IMR-90 (cell line): ENCODE results near the gene CENPF. TPM values are rescaled to one million over a fixed set of nuclear protein-coding genes. Genes with fewer than 3 reads are reported as not detected.

ENCODE experiments used
- ATAC-seq: fragments of 200-7000 bp; cut with Tn5 transposase; 2 replicates; pipeline ENCODE4 v1.9.1; 2020; ENCODE audit warnings: low read depth, mild to moderate bottlenecking, moderate library complexity
- BruUV-seq: library from RNA; stranded (reverse); fragments of 400-500 nt; replicated peaks from 2 replicates; lab custom pipeline; 2021; lab: Mats Ljungman, UMichigan
- CTCF ChIA-PET: fragments of 300-600 bp; formaldehyde crosslinking; extraction: SDS; loops from one replicate; lab custom pipeline; 2021; ENCODE audit warnings: antibody characterized with exemption; lab: Yijun Ruan, JAX
- POLR2A ChIA-PET: fragments of 300-600 bp; sonication (Branson Sonifier 250); formaldehyde crosslinking; loops from one replicate; lab custom pipeline; 2022; ENCODE audit warnings: antibody characterized with exemption; ENCODE audit not compliant: unreplicated experiment; lab: Charles Lee
- DNase-seq: peaks from one replicate; pipeline ENCODE4 v3.0.0; 2013
- H2AFZ ChIP-seq: replicated peaks from 2 replicates; pipeline ENCODE3; 2013; ENCODE audit warnings: low read length, mild to moderate bottlenecking; ENCODE audit not compliant: poor library complexity
- H2AK5ac ChIP-seq: 2 replicates; pipeline ENCODE4 v1.6.1; 2013; ENCODE audit warnings: low read depth, low read length, inconsistent platforms
- H2AK9ac ChIP-seq: replicated peaks from 2 replicates; pipeline ENCODE3; 2013; ENCODE audit warnings: mild to moderate bottlenecking, low read depth, low read length, moderate library complexity; ENCODE audit not compliant: poor library complexity
- H2BK120ac ChIP-seq: 2 replicates; pipeline ENCODE4 v1.6.1; 2013; ENCODE audit warnings: low read depth, low read length, inconsistent platforms
- H2BK15ac ChIP-seq: 3 replicates; pipeline ENCODE4 v1.6.1; 2013; ENCODE audit warnings: low read depth, low read length, inconsistent platforms
- H2BK20ac ChIP-seq: 2 replicates; pipeline ENCODE4 v1.6.1; 2013; ENCODE audit warnings: low read depth, mild to moderate bottlenecking, inconsistent platforms, low read length, moderate library complexity
- H2BK5ac ChIP-seq: 2 replicates; pipeline ENCODE4 v1.6.1; 2013; ENCODE audit warnings: mild to moderate bottlenecking, low read depth, low read length, inconsistent platforms; ENCODE audit not compliant: poor library complexity, severe bottlenecking
- H3K14ac ChIP-seq: replicated peaks from 2 replicates; pipeline ENCODE4 v1.6.1; 2013; ENCODE audit warnings: low read depth, low read length, inconsistent platforms
- H3K18ac ChIP-seq: 2 replicates; pipeline ENCODE4 v1.6.1; 2013; ENCODE audit warnings: low read depth, low read length, control low read depth
- H3K23ac ChIP-seq: 2 replicates; pipeline ENCODE4 v1.6.1; 2013; ENCODE audit warnings: low read depth, low read length, inconsistent platforms
- H3K27ac ChIP-seq: 2 replicates; pipeline ENCODE4 v1.5.1; 2013; ENCODE audit warnings: mild to moderate bottlenecking, control low read depth, low read length; ENCODE audit not compliant: insufficient read depth
- H3K27me3 ChIP-seq: 2 replicates; pipeline ENCODE4 v1.6.1; 2013; ENCODE audit warnings: low read length; ENCODE audit not compliant: control insufficient read depth, insufficient read depth
- H3K36me3 ChIP-seq: 2 replicates; pipeline ENCODE4 v1.6.1; 2013; ENCODE audit warnings: low read length, mixed read lengths; ENCODE audit not compliant: control insufficient read depth, insufficient read depth
- H3K4ac ChIP-seq: 2 replicates; pipeline ENCODE4 v1.6.1; 2013; ENCODE audit warnings: low read depth, low read length, inconsistent platforms
- H3K4me1 ChIP-seq: 2 replicates; pipeline ENCODE4 v1.6.1; 2013; ENCODE audit warnings: low read length, mixed read lengths; ENCODE audit not compliant: control insufficient read depth, insufficient read depth
- H3K4me2 ChIP-seq: 2 replicates; pipeline ENCODE4 v1.6.1; 2013; ENCODE audit warnings: low read depth, mild to moderate bottlenecking, control low read depth, low read length, moderate library complexity
- H3K4me3 ChIP-seq: 2 replicates; pipeline ENCODE4 v1.5.1; 2013; ENCODE audit warnings: low read depth, mild to moderate bottlenecking, control low read depth, low read length, moderate library complexity; ENCODE audit not compliant: insufficient read depth
- H3K56ac ChIP-seq: 2 replicates; pipeline ENCODE4 v1.6.1; 2013; ENCODE audit warnings: low read length, inconsistent platforms; ENCODE audit not compliant: insufficient read depth; ENCODE audit errors: extremely low read depth
- H3K79me1 ChIP-seq, 2 experiments: 2 replicates each; pipeline ENCODE4 v1.6.1; 2013; ENCODE audit warnings: low read length in 2 of 2, inconsistent platforms in 1 of 2, low read depth in 1 of 2
- H3K9ac ChIP-seq: 2 replicates; pipeline ENCODE4 v1.6.1; 2013; ENCODE audit warnings: low read depth, low read length, control low read depth
- H3K9me1 ChIP-seq: 2 replicates; pipeline ENCODE4 v1.6.1; 2013; ENCODE audit warnings: low read length, inconsistent platforms; ENCODE audit not compliant: insufficient read depth
- H3K9me3 ChIP-seq: 2 replicates; pipeline ENCODE4 v1.6.1; 2013; ENCODE audit warnings: low read length; ENCODE audit not compliant: control insufficient read depth, insufficient read depth
- H4K20me1 ChIP-seq: 2 replicates; pipeline ENCODE4 v1.6.1; 2013; ENCODE audit warnings: low read length, inconsistent platforms; ENCODE audit not compliant: insufficient read depth
- H4K5ac ChIP-seq: 2 replicates; pipeline ENCODE4 v1.6.1; 2013; ENCODE audit warnings: mild to moderate bottlenecking, low read depth, low read length, control low read depth
- H4K8ac ChIP-seq, 2 experiments: 2 replicates each; pipeline ENCODE4 v1.6.1; 2013; ENCODE audit warnings: low read depth in 2 of 2, low read length in 2 of 2, control low read depth in 1 of 2, inconsistent platforms in 1 of 2
- H4K91ac ChIP-seq: 2 replicates; pipeline ENCODE4 v1.6.1; 2013; ENCODE audit warnings: low read depth, low read length, inconsistent platforms; ENCODE audit not compliant: insufficient read depth
- BHLHE40 ChIP-seq: fragments of 150-350 bp; IDR thresholded peaks from 2 replicates; pipeline ENCODE4 v1.6.1; 2016; ENCODE audit warnings: mild to moderate bottlenecking, low read depth, low read length
- MAFK ChIP-seq: IDR thresholded peaks from 2 replicates; pipeline ENCODE4 v1.6.1; 2012; ENCODE audit warnings: low read depth, low read length, improper control_type of control experiment
- MXI1 ChIP-seq: IDR thresholded peaks from 2 replicates; pipeline ENCODE4 v1.6.1; 2012; ENCODE audit warnings: low read depth, mild to moderate bottlenecking, low read length, moderate library complexity, borderline replicate concordance
- NFE2L2 ChIP-seq: fragments of 150-350 bp; IDR thresholded peaks from 2 replicates; pipeline ENCODE4 v1.6.1; 2016; ENCODE audit warnings: low read depth, mild to moderate bottlenecking, low read length
- WGBS, 2 experiments: methylation state at CpG; one replicate each; pipeline versions ENCODE4 v1.1.5 to v1.1.7; 2013; ENCODE audit warnings: missing lambda C conversion rate in 2 of 2; ENCODE audit not compliant: insufficient read length in 1 of 2; ENCODE audit errors: extremely low coverage in 2 of 2; 5-methylcytosine and 5-hydroxymethylcytosine counted together
- dilution Hi-C: fragments of 300-500 bp; cut with HindIII; formaldehyde crosslinking; loops from one replicate; pipeline ENCODE4 v1.14.3; 2018; ENCODE audit warnings: low sequenced_read_pairs; ENCODE audit not compliant: unreplicated experiment
- in situ Hi-C: fragments of 300-500 bp; cut with MboI; formaldehyde crosslinking; loops from 3 replicates; pipeline ENCODE4 v1.14.3; 2019; ENCODE audit warnings: low sequenced_read_pairs, inconsistent platforms, mixed read lengths
- intact Hi-C: fragments of 100-400 bp; cut with micrococcal nuclease; formaldehyde crosslinking; loops from 2 replicates; pipeline ENCODE4 v1.10.0; 2022
- polyA plus RNA-seq, 3 experiments: library from polyadenylated mRNA; depleted of rRNA; stranded (reverse); fragments of >200 nt; gene quantifications; 2 replicates each; pipeline ENCODE4 v1.2.3, GENCODE V29; 2012; ENCODE audit warnings: low replicate concordance in 1 of 3
- total RNA-seq: library from RNA; depleted of rRNA; stranded (reverse); fragments of >200 nt; gene quantifications from 2 replicates; pipeline ENCODE4 v1.2.3, GENCODE V29; 2012

Gene CENPF
- total and polyA plus RNA-seq, 2 of the 4 experiments (the other 2 are of a cell fraction), result 20.9 to 51.8 TPM

GRCh38 chr1:214709241-214709640 is 106.2 kb downstream of the CENPF start:
- CTCF ChIA-PET, result interaction anchor here (0.7 to 1.3 kb wide), 4 partner anchors 11 to 507 kb away, joined by 3 to 4 read pairs (median 3); no protein-coding TSS in a partner anchor
- dilution Hi-C loops (no loop called here), intact Hi-C loops (no loop called here), in situ Hi-C loops (no loop called here)
- H2AK9ac ChIP-seq, result no peak overlapping the region
- no peak overlapping the region for H3K9ac ChIP-seq
- H3K79me1 ChIP-seq, result no peaks in the 10 kb centered on the region
- H3K4me1 ChIP-seq, result peaks cover 4% of the 10 kb centered on the region; the same call in 1 of the 2 replicates
- H3K9me1 ChIP-seq, result no peaks in the 10 kb centered on the region
- H4K5ac ChIP-seq, result no peak overlapping the region
- no peak overlapping the region for H3K18ac ChIP-seq
- H3K4me2 ChIP-seq, result no peak overlapping the region
- no peak overlapping the region for H2AFZ ChIP-seq
- DNase-seq, result peak; percentile 65
- peak overlapping the region; percentile 19; the same call in 1 of the 2 replicates for H3K4ac ChIP-seq
- POLR2A ChIA-PET, result no interaction called here
- no peaks in the 10 kb centered on the region for H3K36me3 ChIP-seq
- WGBS, 2 experiments, result no CpG with 5 or more reads among the region's 5 CpGs
- no TSS peak for BruUV-seq
- H2BK20ac ChIP-seq, result no peak overlapping the region
- TF ChIP-seq BHLHE40 (0 out of 2 replicates have a peak, but pooled peaks have one; percentile 24), MAFK (no peak), NFE2L2 (no peak), MXI1 (no peak)
- no peak overlapping the region for H3K14ac ChIP-seq
- no peak overlapping the region for H2AK5ac ChIP-seq
- no peak overlapping the region for H2BK15ac ChIP-seq
- ATAC-seq, result peak; percentile 60
- H3K27me3 ChIP-seq, result no peaks in the 10 kb centered on the region
- no peak overlapping the region; the same call in 1 of the 2 replicates for H4K91ac ChIP-seq
- H2BK120ac ChIP-seq, result no peak overlapping the region
- H3K4me3 ChIP-seq, result no peak overlapping the region
- H4K8ac ChIP-seq, result no peak overlapping the region; a peak in 1 of 4 replicates
- H3K27ac ChIP-seq, result peak overlapping the region; percentile 54; the same call in 1 of the 2 replicates
- H3K56ac ChIP-seq, result no peak overlapping the region
- no peaks in the 10 kb centered on the region for H4K20me1 ChIP-seq
- no peak overlapping the region for H3K23ac ChIP-seq
- H2BK5ac ChIP-seq, result peak overlapping the region; percentile 32
- no peaks in the 10 kb centered on the region for H3K9me3 ChIP-seq
